ENCODE results near the gene WNT9A. TPM values are rescaled to one million over a fixed set of nuclear protein-coding genes. Genes with fewer than 3 reads are reported as not detected.

Gene WNT9A
- total RNA-seq, 1 experiment from 2014 or later: 0.10 TPM

Small RNAs within 50 kb of the gene (small RNA-seq; reads per million reads assigned to genes)
- gene MIR5008 (0 to 0.06 reads per million in 2 experiments), gene SEPT14P17 (0 reads per million in 2 experiments)

Other genes starting within 250 kb of the WNT9A start
- 15.9 and 22.0 TPM in 2 replicates for gene JMJD4, start 212.6 kb downstream of the WNT9A start, total RNA-seq (2014; rRNA removed; shearing (Covaris generic))
- gene SNAP47, start 212.5 kb downstream of the WNT9A start, total RNA-seq (2014; rRNA removed; shearing (Covaris generic)): 44.1 and 47.2 TPM in 2 replicates
- not detected in 2 replicates for gene PRSS38, start 132.3 kb downstream of the WNT9A start, total RNA-seq (2014; rRNA removed; shearing (Covaris generic))
- not detected in 2 replicates for gene WNT3A, start 59.1 kb upstream of the WNT9A start, total RNA-seq (2014; rRNA removed; shearing (Covaris generic))
- 318 and 373 TPM in 2 replicates for gene ARF1, start 134.8 kb upstream of the WNT9A start, total RNA-seq (2014; rRNA removed; shearing (Covaris generic))
- gene C1orf35, start 155.4 kb upstream of the WNT9A start, total RNA-seq (2014; rRNA removed; shearing (Covaris generic)): 22.1 and 23.8 TPM in 2 replicates
- gene MRPL55, start 161.4 kb upstream of the WNT9A start, total RNA-seq (2014; rRNA removed; shearing (Covaris generic)): 71.2 and 91.6 TPM in 2 replicates
- gene GUK1, start 192.3 kb upstream of the WNT9A start, total RNA-seq (2014; rRNA removed; shearing (Covaris generic)): 169 and 195 TPM in 2 replicates
- 0.52 and 0.72 TPM in 2 replicates for gene GJC2, start 202.0 kb upstream of the WNT9A start, total RNA-seq (2014; rRNA removed; shearing (Covaris generic))
- 3.7 and 5.0 TPM in 2 replicates for gene IBA57, start 217.9 kb upstream of the WNT9A start, total RNA-seq (2014; rRNA removed; shearing (Covaris generic))